GM23338 (cell line): ENCODE results near the gene CTU2.

Experiments
- CREB1 ChIP-seq: fragments of 250-450 bp; sonication (Bioruptor Pico); IDR thresholded peaks from 2 replicates; pipeline ENCODE4 v1.5.0; 2020; ENCODE audit warnings: low read depth, mild to moderate bottlenecking, moderate library complexity
- CTCF ChIP-seq, 2 experiments: fragments of 200-600 bp in 1 of 2; sonication (generic) in 1 of 2; conservative IDR thresholded peaks; 2 replicates each; pipeline versions ENCODE4 v1.5.1 to v1.6.1; 2016 to 2017; ENCODE audit warnings: antibody characterized with exemption in 2 of 2, low read depth in 2 of 2, mild to moderate bottlenecking in 2 of 2, moderate library complexity in 1 of 2
- ETS1 ChIP-seq: IDR thresholded peaks from 2 replicates; pipeline ENCODE4 v1.6.1; 2016; ENCODE audit warnings: antibody characterized with exemption
- EZH2 ChIP-seq: fragments of 200-600 bp; sonication (generic); IDR thresholded peaks from one replicate; pipeline ENCODE4 v1.8.0; 2017; ENCODE audit warnings: antibody characterized with exemption, mild to moderate bottlenecking, low read depth; ENCODE audit not compliant: unreplicated experiment
- JUNB ChIP-seq: IDR thresholded peaks from one replicate; pipeline ENCODE4 v1.6.1; 2016; ENCODE audit warnings: antibody characterized with exemption; ENCODE audit not compliant: unreplicated experiment
- POLR2AphosphoS5 ChIP-seq: IDR thresholded peaks from 2 replicates; pipeline ENCODE4 v1.6.1; 2016; ENCODE audit warnings: antibody characterized with exemption, low read depth
- REST ChIP-seq: IDR thresholded peaks from one replicate; pipeline ENCODE4 v1.6.1; 2018; ENCODE audit warnings: antibody characterized with exemption; ENCODE audit not compliant: unreplicated experiment

- TF ChIP-seq CTCF (conservative IDR thresholded peaks at IDR 0.05; ENCODE audit: low read depth in 2 of 2) (no peak), POLR2AphosphoS5 (no peak), EZH2 (no peak), ETS1 (no peak), REST (no peak), CREB1 (no peak), JUNB (no peak)
These were observed 11.9 kb downstream of the CTU2 start for GRCh38 chr16:88718178-88718577.
